ENCODE results near the gene NPBWR2. TPM values are rescaled to one million over a fixed set of nuclear protein-coding genes. Genes with fewer than 3 reads are reported as not detected.
"Not testable (repeated sequence)": the region's sequence is repeated elsewhere in the genome, so short reads cannot be mapped to it uniquely, and the experiment has no call there.

The NPBWR2 gene
- total and polyA plus RNA-seq, 4 donors = not detected

GRCh38 chr20:64133951-64134407 is 26.6 kb upstream of the NPBWR2 start:
- Histone ChIP-seq H3K27me3 (ENCODE audit: control insufficient read depth, insufficient read depth, low read length) (no peaks in the 10 kb centered on the region), H3K4me1 (ENCODE audit: control insufficient read depth, insufficient read depth, low read length) (no peaks in the 10 kb centered on the region), H3K9me3 (ENCODE audit: control insufficient read depth, insufficient read depth, low read length) (no peaks in the 10 kb centered on the region), H3K27ac (ENCODE audit: low read depth, low read length) (no peak overlapping the region), H3K36me3 (ENCODE audit: control insufficient read depth, insufficient read depth, low read length) (no peaks in the 10 kb centered on the region), H3K4me3 (ENCODE audit: low read depth, low read length) (no peak overlapping the region)
- DNase-seq (ENCODE audit: low read depth in 4 of 6, low spot score in 6 of 6) = peak in 1 of 6 donors; percentile 46
- 65% methylated on average over 6 of the region's 8 CpGs for WGBS (ENCODE audit: insufficient coverage)

DNA sequence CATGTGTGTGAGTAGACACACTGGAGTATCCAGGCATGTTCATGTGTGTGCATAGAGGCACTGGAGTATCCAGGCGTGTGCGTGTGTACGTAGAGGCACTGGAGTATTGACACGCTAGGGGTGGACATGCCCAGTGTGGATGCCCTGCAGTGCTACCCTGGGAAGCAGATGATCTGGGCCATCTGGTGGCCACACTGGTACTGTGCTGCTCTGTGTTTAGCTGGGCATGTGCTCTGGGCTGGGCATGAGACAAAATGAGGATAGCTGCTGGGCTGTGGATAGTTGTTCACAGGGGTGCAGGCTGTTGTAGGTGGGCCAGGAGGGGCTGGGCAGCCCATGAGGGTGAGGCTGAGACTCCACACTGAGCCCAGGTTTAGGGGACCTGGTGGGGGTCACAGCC is 24.0 kb upstream of the NPBWR2 start:
- Histone ChIP-seq H3K36me3 (ENCODE audit: control insufficient read depth, insufficient read depth, low read length) (no peaks in the 10 kb centered on the region), H3K9me3 (ENCODE audit: control insufficient read depth, insufficient read depth, low read length) (peaks cover 1% of the 10 kb centered on the region), H3K4me3 (ENCODE audit: low read depth, low read length) (no peak overlapping the region), H3K4me1 (ENCODE audit: control insufficient read depth, insufficient read depth, low read length) (no peaks in the 10 kb centered on the region), H3K27ac (ENCODE audit: low read depth, low read length) (no peak overlapping the region), H3K27me3 (ENCODE audit: control insufficient read depth, insufficient read depth, low read length) (no peaks in the 10 kb centered on the region)
- WGBS (ENCODE audit: insufficient coverage) = 78% methylated on average over 4 of the region's 4 CpGs
- no peak for DNase-seq (ENCODE audit: low read depth in 4 of 6, low spot score in 6 of 6)

- Histone ChIP-seq H3K36me3 (ENCODE audit: control insufficient read depth, insufficient read depth, low read length) (no peaks in the 10 kb centered on the region), H3K9me3 (ENCODE audit: control insufficient read depth, insufficient read depth, low read length) (peaks cover 1% of the 10 kb centered on the region), H3K4me3 (ENCODE audit: low read depth, low read length) (no peak overlapping the region), H3K4me1 (ENCODE audit: control insufficient read depth, insufficient read depth, low read length) (no peaks in the 10 kb centered on the region), H3K27me3 (ENCODE audit: control insufficient read depth, insufficient read depth, low read length) (no peaks in the 10 kb centered on the region), H3K27ac (ENCODE audit: low read depth, low read length) (no peak overlapping the region)
- no peak for DNase-seq (ENCODE audit: low read depth in 4 of 6, low spot score in 6 of 6)
- 85% methylated on average over 10 of the region's 10 CpGs for WGBS (ENCODE audit: insufficient coverage)
Measured at GRCh38 chr20:64130876-64131275, 23.5 kb upstream of the NPBWR2 start.

DNA sequence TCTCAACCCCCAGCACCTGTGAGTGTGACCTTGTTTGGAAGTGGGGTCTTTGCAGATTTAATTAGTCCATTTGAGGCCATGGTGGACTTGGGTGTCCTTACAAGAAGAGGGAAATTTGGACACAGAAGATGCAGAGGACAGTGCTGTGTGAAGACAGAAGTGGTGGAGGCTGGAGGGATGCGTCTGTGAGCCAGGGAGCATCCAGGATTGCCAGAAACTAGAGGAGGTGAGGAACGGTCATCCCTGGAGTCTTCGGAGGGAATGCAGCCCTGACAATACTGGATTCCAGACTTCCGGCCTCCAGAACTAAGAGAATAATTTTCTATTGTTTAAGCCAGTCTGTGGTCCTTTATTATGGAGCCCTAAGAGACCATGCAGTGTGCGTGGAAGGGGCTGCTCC is 22.9 kb upstream of the NPBWR2 start:
- Histone ChIP-seq H3K4me1 (ENCODE audit: control insufficient read depth, insufficient read depth, low read length) (no peaks in the 10 kb centered on the region), H3K27me3 (ENCODE audit: control insufficient read depth, insufficient read depth, low read length) (no peaks in the 10 kb centered on the region), H3K27ac (ENCODE audit: low read depth, low read length) (no peak overlapping the region), H3K36me3 (ENCODE audit: control insufficient read depth, insufficient read depth, low read length) (no peaks in the 10 kb centered on the region), H3K9me3 (ENCODE audit: control insufficient read depth, insufficient read depth, low read length) (peaks cover 1% of the 10 kb centered on the region), H3K4me3 (ENCODE audit: low read depth, low read length) (no peak overlapping the region)
- no peak for DNase-seq (ENCODE audit: low read depth in 4 of 6, low spot score in 6 of 6)
- WGBS (ENCODE audit: insufficient coverage) = 64% methylated on average over 3 of the region's 5 CpGs

DNA sequence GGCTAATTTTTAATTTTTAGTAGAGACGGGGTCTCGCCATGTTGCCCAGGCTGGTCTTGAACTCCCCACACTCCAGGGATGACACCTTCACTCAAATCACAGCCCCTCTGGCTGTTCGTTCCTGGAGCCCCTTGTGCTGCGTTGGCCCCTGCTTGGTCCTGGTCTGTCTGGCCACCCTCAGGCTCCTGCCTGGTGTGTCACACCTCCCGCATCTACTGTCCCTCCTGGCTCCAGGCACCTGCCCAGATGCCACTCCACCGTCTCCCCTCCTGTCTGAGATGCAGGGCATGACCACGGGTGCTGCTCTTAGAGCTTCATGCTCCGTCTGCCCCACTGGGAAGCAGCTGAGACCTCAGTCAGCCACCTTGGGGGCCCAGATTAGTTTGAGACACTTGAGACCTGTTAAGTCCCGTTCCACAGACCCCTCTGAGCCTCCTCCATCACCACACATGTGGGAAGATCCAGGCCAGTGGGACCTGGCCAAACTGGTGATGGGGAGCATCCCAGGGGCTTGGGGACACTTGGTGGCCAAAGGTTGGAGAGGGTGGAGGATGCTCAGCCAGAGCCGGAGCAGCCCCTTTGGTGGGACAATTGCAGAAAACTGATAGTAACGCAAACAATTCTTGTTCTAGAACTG is 21.9 kb upstream of the NPBWR2 start:
- WGBS (ENCODE audit: insufficient coverage) = 90% methylated on average over 10 of the region's 11 CpGs
- Histone ChIP-seq H3K27ac (ENCODE audit: low read depth, low read length) (no peak overlapping the region), H3K4me3 (ENCODE audit: low read depth, low read length) (no peak overlapping the region), H3K9me3 (ENCODE audit: control insufficient read depth, insufficient read depth, low read length) (peaks cover 1% of the 10 kb centered on the region), H3K36me3 (ENCODE audit: control insufficient read depth, insufficient read depth, low read length) (no peaks in the 10 kb centered on the region), H3K4me1 (ENCODE audit: control insufficient read depth, insufficient read depth, low read length) (no peaks in the 10 kb centered on the region), H3K27me3 (ENCODE audit: control insufficient read depth, insufficient read depth, low read length) (no peaks in the 10 kb centered on the region)
- DNase-seq (ENCODE audit: low read depth in 4 of 6, low spot score in 6 of 6) = no peak

GRCh38 chr20:64123517-64123916 is 16.2 kb upstream of the NPBWR2 start:
- 90% methylated on average over 11 of the region's 11 CpGs for WGBS (ENCODE audit: insufficient coverage)
- DNase-seq (ENCODE audit: low read depth in 4 of 6, low spot score in 6 of 6); H3K9me3 ChIP-seq (ENCODE audit: control insufficient read depth, insufficient read depth, low read length); H3K27me3 ChIP-seq (ENCODE audit: control insufficient read depth, insufficient read depth, low read length); H3K36me3 ChIP-seq (ENCODE audit: control insufficient read depth, insufficient read depth, low read length); H3K4me3 ChIP-seq (ENCODE audit: low read depth, low read length); H3K27ac ChIP-seq (ENCODE audit: low read depth, low read length): not testable (repeated sequence)
- peaks cover 14% of the 10 kb centered on the region for H3K4me1 ChIP-seq (ENCODE audit: control insufficient read depth, insufficient read depth, low read length)

- H3K36me3 ChIP-seq (ENCODE audit: control insufficient read depth, insufficient read depth, low read length); H3K27ac ChIP-seq (ENCODE audit: low read depth, low read length); H3K27me3 ChIP-seq (ENCODE audit: control insufficient read depth, insufficient read depth, low read length); H3K4me3 ChIP-seq (ENCODE audit: low read depth, low read length); DNase-seq (ENCODE audit: low read depth in 4 of 6, low spot score in 6 of 6); H3K9me3 ChIP-seq (ENCODE audit: control insufficient read depth, insufficient read depth, low read length): not testable (repeated sequence)
- 93% methylated on average over 10 of the region's 11 CpGs for WGBS (ENCODE audit: insufficient coverage)
- peaks cover 14% of the 10 kb centered on the region for H3K4me1 ChIP-seq (ENCODE audit: control insufficient read depth, insufficient read depth, low read length)
Measured at GRCh38 chr20:64122927-64123326, 15.6 kb upstream of the NPBWR2 start.

DNA sequence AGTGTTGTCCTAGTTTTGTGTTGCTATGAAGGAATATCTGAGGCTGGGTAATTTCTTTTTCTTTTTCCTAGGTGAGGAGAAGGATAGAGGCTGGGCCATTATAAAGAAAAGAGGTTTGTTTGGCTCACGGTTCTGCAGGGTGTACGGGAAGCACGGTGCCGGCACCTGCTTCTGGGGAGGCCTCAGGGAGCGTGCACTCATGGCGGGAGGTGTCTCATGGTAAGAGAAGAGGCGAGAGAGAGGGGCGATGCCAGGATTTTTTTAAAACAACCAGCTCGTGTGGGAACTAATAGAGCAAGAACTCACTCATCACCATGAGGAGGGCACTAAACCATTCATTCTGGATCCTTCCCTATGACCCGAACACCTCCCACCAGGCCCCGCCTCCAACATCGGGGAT is 14.2 kb upstream of the NPBWR2 start:
- no CpG with 5 or more reads among the region's 12 CpGs for WGBS (ENCODE audit: insufficient coverage)
- no peak for DNase-seq (ENCODE audit: low read depth in 4 of 6, low spot score in 6 of 6)
- Histone ChIP-seq H3K36me3 (ENCODE audit: control insufficient read depth, insufficient read depth, low read length) (no peaks in the 10 kb centered on the region), H3K4me1 (ENCODE audit: control insufficient read depth, insufficient read depth, low read length) (peaks cover 18% of the 10 kb centered on the region), H3K27ac (ENCODE audit: low read depth, low read length) (no peak overlapping the region), H3K4me3 (ENCODE audit: low read depth, low read length) (no peak overlapping the region), H3K27me3 (ENCODE audit: control insufficient read depth, insufficient read depth, low read length) (peaks cover 6% of the 10 kb centered on the region), H3K9me3 (ENCODE audit: control insufficient read depth, insufficient read depth, low read length) (no peaks in the 10 kb centered on the region)

DNA sequence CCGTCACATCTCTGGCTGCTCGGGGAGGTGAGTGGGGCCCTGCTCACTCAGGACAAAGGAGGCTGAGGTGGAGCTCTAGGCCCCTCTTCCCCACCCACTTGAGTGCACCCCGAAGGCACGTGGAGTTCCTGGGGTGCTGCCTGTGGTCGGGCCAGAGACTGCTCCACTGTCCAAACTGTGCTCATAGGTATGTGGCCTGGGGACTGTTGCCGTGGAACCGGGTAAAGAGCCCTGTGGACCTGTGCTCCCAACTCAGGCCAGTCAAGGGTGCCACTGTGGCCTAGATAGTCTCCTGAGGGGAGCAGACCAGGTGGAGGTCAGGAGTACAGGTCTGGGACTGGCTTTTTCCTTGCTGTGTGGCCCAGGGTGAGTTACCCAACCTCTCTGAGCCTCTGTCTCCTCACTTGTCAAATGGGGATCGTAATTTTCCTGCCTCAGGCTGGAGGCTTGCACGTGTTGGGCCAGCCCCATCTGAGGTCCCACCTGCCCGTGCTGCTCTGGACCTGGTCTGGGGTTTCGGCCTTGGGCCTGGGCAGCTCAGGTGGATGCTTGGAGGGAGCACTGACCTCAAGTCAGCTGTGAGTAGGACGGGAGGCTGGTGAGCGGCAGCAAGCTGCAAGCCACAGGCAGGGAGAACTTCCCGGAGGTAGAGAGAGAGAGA is 12.4 kb upstream of the NPBWR2 start:
- Histone ChIP-seq H3K27ac (ENCODE audit: low read depth, low read length) (no peak overlapping the region), H3K4me1 (ENCODE audit: control insufficient read depth, insufficient read depth, low read length) (peaks cover 36% of the 10 kb centered on the region), H3K4me3 (ENCODE audit: low read depth, low read length) (no peak overlapping the region), H3K27me3 (ENCODE audit: control insufficient read depth, insufficient read depth, low read length) (peaks cover 6% of the 10 kb centered on the region), H3K36me3 (ENCODE audit: control insufficient read depth, insufficient read depth, low read length) (no peaks in the 10 kb centered on the region), H3K9me3 (ENCODE audit: control insufficient read depth, insufficient read depth, low read length) (no peaks in the 10 kb centered on the region)
- DNase-seq (ENCODE audit: low read depth in 4 of 6, low spot score in 6 of 6) = no peak
- 77% methylated on average over 12 of the region's 14 CpGs for WGBS (ENCODE audit: insufficient coverage)

- Histone ChIP-seq H3K27ac (ENCODE audit: low read depth, low read length) (no peak overlapping the region), H3K4me3 (ENCODE audit: low read depth, low read length) (no peak overlapping the region), H3K27me3 (ENCODE audit: control insufficient read depth, insufficient read depth, low read length) (peaks cover 6% of the 10 kb centered on the region), H3K36me3 (ENCODE audit: control insufficient read depth, insufficient read depth, low read length) (no peaks in the 10 kb centered on the region), H3K4me1 (ENCODE audit: control insufficient read depth, insufficient read depth, low read length) (peaks cover 39% of the 10 kb centered on the region), H3K9me3 (ENCODE audit: control insufficient read depth, insufficient read depth, low read length) (no peaks in the 10 kb centered on the region)
- WGBS (ENCODE audit: insufficient coverage) = 71% methylated on average over 5 of the region's 8 CpGs
- no peak for DNase-seq (ENCODE audit: low read depth in 4 of 6, low spot score in 6 of 6)
Measured at GRCh38 chr20:64119301-64119680, 11.9 kb upstream of the NPBWR2 start.
